T-cell (primary cell): ENCODE data around the gene DDIT4L. TPM values are rescaled to one million over a fixed set of nuclear protein-coding genes. Genes with fewer than 3 reads are reported as not detected.

Experiments used
- ATAC-seq, 4 experiments: fragments of 200-7000 bp in 3 of 4; fragments of 150-1000 bp in 1 of 4; cut with Tn5 transposase; replicated peaks in 1 of 4; 1 replicate in 3 of 4; 2 replicates in 1 of 4; pipeline ENCODE4 v1.10.0; 2021; ENCODE audit warnings: moderate library complexity in 3 of 4, mild to moderate bottlenecking in 2 of 4, moderate number of reproducible peaks in 1 of 4
- CTCF ChIA-PET, 2 donors: fragments of 300-600 bp; sonication (Branson Sonifier 250); formaldehyde crosslinking; loops; one replicate each; lab custom pipeline; 2022; ENCODE audit warnings: antibody characterized with exemption in 2 of 2; lab: Charles Lee
- POLR2A ChIA-PET, 2 donors: fragments of 300-600 bp; sonication (Branson Sonifier 250); formaldehyde crosslinking; loops; one replicate each; lab custom pipeline; 2022; ENCODE audit warnings: antibody characterized with exemption in 2 of 2; lab: Charles Lee
- DNase-seq, 35 experiments: peaks; one replicate each; pipeline versions ENCODE4 v3.0.0 to v3.0.0-alpha.2; 2013 to 2023
- H3K27ac ChIP-seq: one replicate; pipeline ENCODE4 v1.5.1; 2013; ENCODE audit warnings: low read length
- H3K27me3 ChIP-seq, 2 experiments: replicated peaks in 1 of 2; 1 replicate in 1 of 2; 2 replicates in 1 of 2; pipeline versions ENCODE4 v1.6.1 to v1.7.0; 2013; ENCODE audit warnings: low read length in 1 of 2, mixed read lengths in 1 of 2; ENCODE audit not compliant: control insufficient read depth in 2 of 2, insufficient read depth in 2 of 2; ENCODE audit errors: extremely low read depth in 1 of 2
- H3K36me3 ChIP-seq, 2 donors: 1 replicate in 1 of 2; 2 replicates in 1 of 2; pipeline versions ENCODE4 v1.6.1 to v1.7.0; 2013; ENCODE audit warnings: low read length in 1 of 2; ENCODE audit not compliant: control insufficient read depth in 2 of 2, insufficient read depth in 1 of 2; ENCODE audit errors: extremely low read depth in 1 of 2
- H3K4me1 ChIP-seq, 2 experiments: 1 replicate in 1 of 2; 2 replicates in 1 of 2; pipeline versions ENCODE4 v1.6.1 to v1.7.0; 2013; ENCODE audit warnings: low read length in 2 of 2, mixed read lengths in 1 of 2; ENCODE audit not compliant: insufficient read depth in 2 of 2, control insufficient read depth in 1 of 2; ENCODE audit errors: extremely low read depth in 1 of 2
- H3K4me3 ChIP-seq, 2 donors: 1 replicate in 1 of 2; 2 replicates in 1 of 2; pipeline versions ENCODE4 v1.5.1 to v1.7.0; 2013; ENCODE audit warnings: mild to moderate bottlenecking in 2 of 2, low read length in 1 of 2, moderate library complexity in 1 of 2; ENCODE audit not compliant: control insufficient read depth in 1 of 2; ENCODE audit errors: extremely low read depth in 1 of 2
- H3K9me3 ChIP-seq: 2 replicates; pipeline ENCODE4 v1.7.0; 2013
- H3K27ac Mint-ChIP-seq, 2 donors: one replicate each; pipeline ENCODE4 v1.8.0; 2020 to 2021; ENCODE audit warnings: mild to moderate bottlenecking in 2 of 2, mixed read lengths in 2 of 2
- H3K27me3 Mint-ChIP-seq, 2 donors: one replicate each; pipeline ENCODE4 v1.8.0; 2021 to 2022; ENCODE audit warnings: mixed read lengths in 2 of 2
- H3K36me3 Mint-ChIP-seq: one replicate; pipeline ENCODE4 v1.8.0; 2021; ENCODE audit warnings: mixed read lengths
- H3K4me1 Mint-ChIP-seq, 3 donors: one replicate each; pipeline ENCODE4 v1.8.0; 2020 to 2022; ENCODE audit warnings: mixed read lengths in 3 of 3, mild to moderate bottlenecking in 1 of 3
- H3K4me3 Mint-ChIP-seq, 3 donors: one replicate each; pipeline ENCODE4 v1.8.0; 2020 to 2022; ENCODE audit warnings: mild to moderate bottlenecking in 3 of 3, mixed read lengths in 3 of 3, moderate library complexity in 3 of 3
- H3K9me3 Mint-ChIP-seq, 3 donors: one replicate each; pipeline ENCODE4 v1.8.0; 2020 to 2022; ENCODE audit warnings: mixed read lengths in 3 of 3
- WGBS: methylation state at CpG from one replicate; pipeline ENCODE4 v1.1.5; 2013; ENCODE audit warnings: missing lambda C conversion rate; ENCODE audit not compliant: insufficient coverage; 5-methylcytosine and 5-hydroxymethylcytosine counted together
- total RNA-seq, 35 experiments: library from RNA in 6 of 35; stranded (reverse) in 6 of 35; fragments of 120-200 nt in 1 of 35; gene quantifications; one replicate each; pipeline versions ENCODE4 v1.2.1 to v1.2.4 and lab custom pipeline; 2013 to 2026

Gene DDIT4L
- total RNA-seq, 5 donors from 2014 or later (not counting 1 experiment from before 2014, with no cell fraction given) = 0.13 to 0.19 (median 0.13) TPM; not detected in 2

GRCh38 chr4:100184787-100185186 lies 5.5 kb downstream of the DDIT4L start:
- Mint-ChIP-seq H3K4me1 (peaks cover 5 to 8% (median 8%) of the 10 kb centered on the region in 3 donors), H3K36me3 (no peaks in the 10 kb centered on the region), H3K9me3 (no peaks in the 10 kb centered on the region), H3K27ac (no peak overlapping the region), H3K27me3 (peaks cover 20 to 26% of the 10 kb centered on the region in 2 donors), H3K4me3 (no peak overlapping the region)
- H3K4me3 ChIP-seq = no peak overlapping the region
- H3K4me1 ChIP-seq = peaks cover 0 to 5% of the 10 kb centered on the region in 2 experiments
- ATAC-seq = no peak
- H3K27ac ChIP-seq = no peak overlapping the region
- ChIA-PET POLR2A (no interaction called here), CTCF (no interaction called here)
- H3K27me3 ChIP-seq = peaks cover 0 to 5% of the 10 kb centered on the region in 2 experiments
- H3K9me3 ChIP-seq = no peaks in the 10 kb centered on the region
- no CpG with 5 or more reads among the region's 2 CpGs for WGBS
- no peaks in the 10 kb centered on the region for H3K36me3 ChIP-seq
- DNase-seq = no peak

DNA sequence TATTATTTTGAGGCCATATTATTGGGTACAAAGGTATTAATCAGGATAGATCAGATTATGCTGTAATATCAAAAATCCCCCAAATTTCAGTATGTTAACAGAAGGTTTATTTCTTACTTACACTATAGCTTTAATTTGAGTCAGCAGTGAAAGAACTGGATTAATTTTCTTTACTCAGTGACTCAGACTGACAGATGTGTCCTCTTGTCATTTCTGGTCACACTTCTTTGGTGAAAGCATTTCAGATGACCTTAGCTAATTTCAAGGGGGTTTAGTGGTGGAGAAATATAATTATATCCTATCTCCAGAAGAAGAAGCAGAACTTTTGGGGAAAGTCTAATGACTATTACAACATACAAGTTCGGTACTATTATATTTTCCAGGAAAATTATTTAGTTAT lies 12.4 kb downstream of the DDIT4L start:
- CTCF ChIA-PET = no interaction called here
- WGBS = no CpG with 5 or more reads among the region's 1 CpG
- peaks cover 0 to 2% of the 10 kb centered on the region in 2 donors for H3K27me3 Mint-ChIP-seq

DNA sequence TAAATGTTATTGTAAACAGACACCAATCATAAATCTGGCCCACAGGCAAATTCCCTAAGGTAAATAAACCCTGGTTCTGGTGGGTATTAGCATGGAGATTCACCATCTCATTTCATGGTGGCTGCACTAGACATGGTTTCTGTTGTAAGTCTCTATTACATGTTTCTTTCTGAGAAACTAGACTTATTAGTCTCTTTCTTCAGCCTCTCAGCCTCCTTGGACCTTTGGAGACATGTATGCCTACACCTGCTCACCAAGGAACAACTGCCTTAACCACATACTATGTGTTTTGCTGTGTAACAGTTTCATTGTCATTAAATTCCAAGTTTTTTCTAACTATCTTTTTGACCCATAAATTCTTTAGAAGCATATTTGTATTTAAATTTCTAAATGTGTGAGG lies 13.1 kb downstream of the DDIT4L start:
- ChIA-PET POLR2A (interaction anchor here in 1 of 2 donors (0.6 kb wide), 1 partner anchor 1772 kb away, joined by 4 read pairs; no protein-coding TSS in a partner anchor), CTCF (no interaction called here)
- no peaks in the 10 kb centered on the region for H3K27me3 ChIP-seq
- H3K9me3 ChIP-seq = no peaks in the 10 kb centered on the region
- no peaks in the 10 kb centered on the region for H3K4me1 ChIP-seq
- no peak overlapping the region for H3K27ac ChIP-seq
- DNase-seq (no peak), ATAC-seq (no peak)
- no peaks in the 10 kb centered on the region for H3K27me3 Mint-ChIP-seq
- H3K4me1 Mint-ChIP-seq = no peaks in the 10 kb centered on the region
- no peak overlapping the region for H3K27ac Mint-ChIP-seq
- no peaks in the 10 kb centered on the region for H3K9me3 Mint-ChIP-seq
- no peak overlapping the region for H3K4me3 Mint-ChIP-seq
- H3K36me3 Mint-ChIP-seq = no peaks in the 10 kb centered on the region
- H3K4me3 ChIP-seq = no peak overlapping the region
- no peaks in the 10 kb centered on the region for H3K36me3 ChIP-seq

More for the DNA sequence above, 12.4 kb downstream of the DDIT4L start:
- POLR2A ChIA-PET = no interaction called here
- no peaks in the 10 kb centered on the region for H3K9me3 Mint-ChIP-seq
- no peaks in the 10 kb centered on the region for H3K36me3 ChIP-seq
- no peak for ATAC-seq
- no peak for DNase-seq
- no peaks in the 10 kb centered on the region for H3K4me1 Mint-ChIP-seq
- no peaks in the 10 kb centered on the region for H3K4me1 ChIP-seq
- H3K36me3 Mint-ChIP-seq = no peaks in the 10 kb centered on the region
- H3K27ac ChIP-seq = no peak overlapping the region
- H3K27ac Mint-ChIP-seq = no peak overlapping the region
- no peak overlapping the region for H3K4me3 ChIP-seq
- H3K9me3 ChIP-seq = no peaks in the 10 kb centered on the region
- no peaks in the 10 kb centered on the region for H3K27me3 ChIP-seq
- no peak overlapping the region for H3K4me3 Mint-ChIP-seq

DNA sequence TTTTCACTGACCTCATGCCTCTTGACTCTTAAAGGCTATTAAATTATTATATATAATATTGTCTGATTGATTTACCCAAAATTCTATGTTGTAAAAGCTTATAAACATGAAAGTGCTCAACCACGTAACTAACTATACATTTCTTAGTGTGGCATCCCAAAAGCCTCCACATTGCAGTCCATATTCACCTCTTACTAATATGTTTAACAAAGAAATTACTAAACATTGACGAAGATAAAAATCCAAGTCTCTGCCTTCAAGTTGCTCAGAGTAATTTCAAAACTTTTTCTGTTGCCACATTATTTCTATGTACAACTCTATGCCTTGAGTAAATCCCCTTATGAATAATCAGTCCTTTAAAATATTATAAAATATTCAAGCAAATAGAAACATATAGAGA lies 14.4 kb downstream of the DDIT4L start:
- no peaks in the 10 kb centered on the region for H3K27me3 Mint-ChIP-seq
- H3K4me1 Mint-ChIP-seq = no peaks in the 10 kb centered on the region
- no peak for DNase-seq
- H3K4me3 Mint-ChIP-seq = no peak overlapping the region
- ATAC-seq = no peak
- Histone ChIP-seq H3K4me1 (no peaks in the 10 kb centered on the region), H3K9me3 (no peaks in the 10 kb centered on the region), H3K27ac (no peak overlapping the region), H3K4me3 (no peak overlapping the region), H3K36me3 (no peaks in the 10 kb centered on the region), H3K27me3 (no peaks in the 10 kb centered on the region)
- H3K9me3 Mint-ChIP-seq = no peaks in the 10 kb centered on the region
- ChIA-PET POLR2A (no interaction called here), CTCF (no interaction called here)
- no peaks in the 10 kb centered on the region for H3K36me3 Mint-ChIP-seq
- 33% methylated on average over 1 of the region's 2 CpGs for WGBS
- H3K27ac Mint-ChIP-seq = no peak overlapping the region

DNA sequence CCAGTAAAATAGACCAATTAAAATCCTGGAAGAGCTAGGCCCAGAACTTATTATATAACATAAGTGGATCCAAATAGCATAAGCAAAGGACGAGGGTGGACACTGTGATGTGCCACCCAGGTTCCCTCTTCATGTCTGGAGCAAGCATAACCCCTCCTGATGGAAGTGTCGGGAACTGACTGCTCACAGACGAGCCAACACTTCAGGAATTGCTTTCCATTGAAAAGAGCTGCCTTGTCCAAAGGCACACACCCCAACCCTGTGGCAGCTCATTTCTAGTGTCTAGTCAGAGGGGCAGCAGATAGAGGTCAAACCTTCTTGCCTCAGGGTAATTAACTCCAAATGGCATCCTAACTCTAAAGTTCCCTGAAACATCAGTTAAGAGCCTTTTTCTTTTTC lies 15.3 kb downstream of the DDIT4L start:
- no peak for ATAC-seq

GRCh38 chr4:100170986-100171385 lies 19.3 kb downstream of the DDIT4L start:
- Histone ChIP-seq H3K36me3 (no peaks in the 10 kb centered on the region), H3K9me3 (no peaks in the 10 kb centered on the region), H3K4me1 (no peaks in the 10 kb centered on the region), H3K4me3 (no peak overlapping the region), H3K27ac (no peak overlapping the region), H3K27me3 (no peaks in the 10 kb centered on the region)
- Mint-ChIP-seq H3K9me3 (no peaks in the 10 kb centered on the region), H3K36me3 (no peaks in the 10 kb centered on the region), H3K27me3 (peaks cover 0 to 7% of the 10 kb centered on the region in 2 donors), H3K27ac (no peak overlapping the region), H3K4me1 (peaks cover 0 to 5% (median 3%) of the 10 kb centered on the region in 3 donors), H3K4me3 (no peak overlapping the region)
- CTCF ChIA-PET = no interaction called here
- POLR2A ChIA-PET = no interaction called here
- no peak for DNase-seq
- no peak for ATAC-seq
- WGBS = 39% methylated on average over 2 of the region's 3 CpGs

More for the DNA sequence above, 15.3 kb downstream of the DDIT4L start:
- Histone ChIP-seq H3K9me3 (no peaks in the 10 kb centered on the region), H3K27me3 (no peaks in the 10 kb centered on the region), H3K4me3 (no peak overlapping the region), H3K4me1 (no peaks in the 10 kb centered on the region), H3K27ac (no peak overlapping the region), H3K36me3 (no peaks in the 10 kb centered on the region)
- POLR2A ChIA-PET = interaction anchor here in 1 of 2 donors (0.5 kb wide), 1 partner anchor 1146 kb away, joined by 3 read pairs; no protein-coding TSS in a partner anchor
- DNase-seq = no peak
- CTCF ChIA-PET = no interaction called here
- Mint-ChIP-seq H3K4me1 (no peaks in the 10 kb centered on the region), H3K27me3 (no peaks in the 10 kb centered on the region), H3K9me3 (no peaks in the 10 kb centered on the region), H3K36me3 (no peaks in the 10 kb centered on the region), H3K4me3 (no peak overlapping the region), H3K27ac (no peak overlapping the region)
- 93% methylated on average over 2 of the region's 3 CpGs for WGBS
